ENCODE measurements around the gene GALNT17. TPM values are rescaled to one million over a fixed set of nuclear protein-coding genes. Genes with fewer than 3 reads are reported as not detected.
"Not testable (repeated sequence)": the region's sequence is repeated elsewhere in the genome, so short reads cannot be mapped to it uniquely, and the experiment has no call there.

The GALNT17 gene
- polyA plus RNA-seq, 1 donor (not counting 4 experiments of a cell fraction or from before 2014, with no cell fraction given): not detected

GRCh38 chr7:71633551-71634008, 501.6 kb downstream of the GALNT17 start:
- Histone ChIP-seq H3K9ac (ENCODE audit: control insufficient read depth, extremely low read depth, insufficient read depth, low read length) (peak overlapping the region; percentile 61), H3K4me3 (ENCODE audit: control insufficient read depth in 2 of 3, extremely low read depth in 1 of 3, insufficient read depth in 2 of 3, low read depth in 1 of 3, low read length in 3 of 3) (peak overlapping the region in 1 of 3 experiments; percentile 26), H4K20me1 (ENCODE audit: control insufficient read depth, extremely low read depth, insufficient read depth, low read length) (no peaks in the 10 kb centered on the region), H3K9me3 (ENCODE audit: control insufficient read depth, low read depth, low read length) (no peaks in the 10 kb centered on the region), H3K4me1 (ENCODE audit: control insufficient read depth, extremely low read depth, insufficient read depth, low read length) (peaks cover 20% of the 10 kb centered on the region), H3K4me2 (ENCODE audit: control insufficient read depth, extremely low read depth, insufficient read depth, low read depth, low read length) (peak overlapping the region; percentile 69), H3K9me1 (ENCODE audit: control insufficient read depth, extremely low read depth, insufficient read depth, low read length) (no peaks in the 10 kb centered on the region), H3K79me2 (ENCODE audit: control insufficient read depth, insufficient read depth, low read length) (no peaks in the 10 kb centered on the region), H3K36me3 (ENCODE audit: control insufficient read depth in 2 of 2, extremely low read depth in 1 of 2, insufficient read depth in 2 of 2, low read length in 2 of 2) (no peaks in the 10 kb centered on the region), H3K27me3 (ENCODE audit: control insufficient read depth, extremely low read depth, insufficient read depth, low read length) (no peaks in the 10 kb centered on the region), H3K27ac (ENCODE audit: control insufficient read depth, insufficient read depth, low read length) (peak overlapping the region; percentile 77), H2AFZ (ENCODE audit: control insufficient read depth, low read length) (peak overlapping the region; percentile 78)
- dilution Hi-C loops (cut with MboI; ENCODE audit: extremely low pct_ligation_motif_present, low sequenced_read_pairs): no loop called here
- peak; percentile 73 for FAIRE-seq
- TF ChIP-seq, protein P1, sequence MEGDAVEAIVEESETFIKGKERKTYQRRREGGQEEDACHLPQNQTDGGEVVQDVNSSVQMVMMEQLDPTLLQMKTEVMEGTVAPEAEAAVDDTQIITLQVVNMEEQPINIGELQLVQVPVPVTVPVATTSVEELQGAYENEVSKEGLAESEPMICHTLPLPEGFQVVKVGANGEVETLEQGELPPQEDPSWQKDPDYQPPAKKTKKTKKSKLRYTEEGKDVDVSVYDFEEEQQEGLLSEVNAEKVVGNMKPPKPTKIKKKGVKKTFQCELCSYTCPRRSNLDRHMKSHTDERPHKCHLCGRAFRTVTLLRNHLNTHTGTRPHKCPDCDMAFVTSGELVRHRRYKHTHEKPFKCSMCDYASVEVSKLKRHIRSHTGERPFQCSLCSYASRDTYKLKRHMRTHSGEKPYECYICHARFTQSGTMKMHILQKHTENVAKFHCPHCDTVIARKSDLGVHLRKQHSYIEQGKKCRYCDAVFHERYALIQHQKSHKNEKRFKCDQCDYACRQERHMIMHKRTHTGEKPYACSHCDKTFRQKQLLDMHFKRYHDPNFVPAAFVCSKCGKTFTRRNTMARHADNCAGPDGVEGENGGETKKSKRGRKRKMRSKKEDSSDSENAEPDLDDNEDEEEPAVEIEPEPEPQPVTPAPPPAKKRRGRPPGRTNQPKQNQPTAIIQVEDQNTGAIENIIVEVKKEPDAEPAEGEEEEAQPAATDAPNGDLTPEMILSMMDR (optimal IDR thresholded peaks at IDR 0.05 in 1 of 3, IDR thresholded peaks at IDR 0.05 in 1 of 3, conservative IDR thresholded peaks at IDR 0.05 in 1 of 3; ENCODE audit: extremely low read depth in 1 of 3, insufficient read depth in 2 of 3, low read length in 3 of 3): no peak
- no peak for TF ChIP-seq EZH2 (IDR thresholded peaks at IDR 0.05; ENCODE audit: low read length)
- peak; percentile 63 for DNase-seq (ENCODE audit: low read depth, low spot score)

GRCh38 chr7:71635849-71636248, 503.9 kb downstream of the GALNT17 start:
- H3K9me3 ChIP-seq (ENCODE audit: control insufficient read depth, low read depth, low read length); H2AFZ ChIP-seq (ENCODE audit: control insufficient read depth, low read length); DNase-seq (ENCODE audit: low read depth, low spot score); H3K4me2 ChIP-seq (ENCODE audit: control insufficient read depth, extremely low read depth, insufficient read depth, low read depth, low read length); H3K9me1 ChIP-seq (ENCODE audit: control insufficient read depth, extremely low read depth, insufficient read depth, low read length); H4K20me1 ChIP-seq (ENCODE audit: control insufficient read depth, extremely low read depth, insufficient read depth, low read length); FAIRE-seq; H3K27ac ChIP-seq (ENCODE audit: control insufficient read depth, insufficient read depth, low read length); H3K36me3 ChIP-seq (ENCODE audit: control insufficient read depth in 2 of 2, extremely low read depth in 1 of 2, insufficient read depth in 2 of 2, low read length in 2 of 2); H3K79me2 ChIP-seq (ENCODE audit: control insufficient read depth, insufficient read depth, low read length); H3K4me3 ChIP-seq (ENCODE audit: control insufficient read depth in 2 of 3, extremely low read depth in 1 of 3, insufficient read depth in 2 of 3, low read depth in 1 of 3, low read length in 3 of 3); dilution Hi-C loops (cut with MboI; ENCODE audit: extremely low pct_ligation_motif_present, low sequenced_read_pairs); H3K9ac ChIP-seq (ENCODE audit: control insufficient read depth, extremely low read depth, insufficient read depth, low read length); H3K27me3 ChIP-seq (ENCODE audit: control insufficient read depth, extremely low read depth, insufficient read depth, low read length): not testable (repeated sequence)
- peaks cover 20% of the 10 kb centered on the region for H3K4me1 ChIP-seq (ENCODE audit: control insufficient read depth, extremely low read depth, insufficient read depth, low read length)

- H3K27ac ChIP-seq (ENCODE audit: control insufficient read depth, insufficient read depth, low read length): no peak overlapping the region
- no peak overlapping the region for H3K4me2 ChIP-seq (ENCODE audit: control insufficient read depth, extremely low read depth, insufficient read depth, low read depth, low read length)
- peaks cover 20% of the 10 kb centered on the region for H3K4me1 ChIP-seq (ENCODE audit: control insufficient read depth, extremely low read depth, insufficient read depth, low read length)
- H3K9me3 ChIP-seq (ENCODE audit: control insufficient read depth, low read depth, low read length): no peaks in the 10 kb centered on the region
- no peaks in the 10 kb centered on the region for H3K36me3 ChIP-seq (ENCODE audit: control insufficient read depth in 2 of 2, extremely low read depth in 1 of 2, insufficient read depth in 2 of 2, low read length in 2 of 2)
- TF ChIP-seq, protein P1 (optimal IDR thresholded peaks at IDR 0.05 in 1 of 3, IDR thresholded peaks at IDR 0.05 in 1 of 3, conservative IDR thresholded peaks at IDR 0.05 in 1 of 3; ENCODE audit: extremely low read depth in 1 of 3, insufficient read depth in 2 of 3, low read length in 3 of 3): no peak
- TF ChIP-seq EZH2 (IDR thresholded peaks at IDR 0.05; ENCODE audit: low read length): no peak
- H3K9ac ChIP-seq (ENCODE audit: control insufficient read depth, extremely low read depth, insufficient read depth, low read length): no peak overlapping the region
- H4K20me1 ChIP-seq (ENCODE audit: control insufficient read depth, extremely low read depth, insufficient read depth, low read length): no peaks in the 10 kb centered on the region
- H2AFZ ChIP-seq (ENCODE audit: control insufficient read depth, low read length): peak overlapping the region; percentile 59
- H3K79me2 ChIP-seq (ENCODE audit: control insufficient read depth, insufficient read depth, low read length): no peaks in the 10 kb centered on the region
- H3K4me3 ChIP-seq (ENCODE audit: control insufficient read depth in 2 of 3, extremely low read depth in 1 of 3, insufficient read depth in 2 of 3, low read depth in 1 of 3, low read length in 3 of 3): no peak overlapping the region
- no peaks in the 10 kb centered on the region for H3K9me1 ChIP-seq (ENCODE audit: control insufficient read depth, extremely low read depth, insufficient read depth, low read length)
- dilution Hi-C loops (cut with MboI; ENCODE audit: extremely low pct_ligation_motif_present, low sequenced_read_pairs): no loop called here
- DNase-seq (ENCODE audit: low read depth, low spot score) (no peak), FAIRE-seq (no peak)
- H3K27me3 ChIP-seq (ENCODE audit: control insufficient read depth, extremely low read depth, insufficient read depth, low read length): no peaks in the 10 kb centered on the region
Observed at GRCh38 chr7:71636329-71636728, 504.4 kb downstream of the GALNT17 start.
